Activated T-helper 2 cell treated with anti-CD3 and anti-CD28 coated beads, Interferon-gamma antibody, Interleukin-2, Interleukin-4, amounts not matched to agents 10 μg/mL and 5 μg/mL and 100 μg/mL, durations not matched to agents 14 hours and 24 hours and 36 hours (primary cell): ENCODE measurements around the gene LONRF2. TPM values are rescaled to one million over a fixed set of nuclear protein-coding genes. Genes with fewer than 3 reads are reported as not detected.
A peak's percentile ranks its signal among the peaks of the same experiment; 100 is the strongest.

Experiments used
- DNase-seq: peaks from one replicate; pipeline ENCODE4 v3.0.0; 2021; ENCODE audit warnings: low spot score
- H3K27ac Mint-ChIP-seq: one replicate; pipeline ENCODE4 v1.8.0; 2021; ENCODE audit warnings: mixed read lengths
- H3K27me3 Mint-ChIP-seq: one replicate; pipeline ENCODE4 v1.8.0; 2021; ENCODE audit warnings: low read depth, mixed read lengths
- H3K36me3 Mint-ChIP-seq: one replicate; pipeline ENCODE4 v1.8.0; 2021; ENCODE audit warnings: low read depth, mixed read lengths
- H3K4me1 Mint-ChIP-seq: one replicate; pipeline ENCODE4 v1.8.0; 2021; ENCODE audit warnings: low read depth, mixed read lengths
- H3K4me3 Mint-ChIP-seq: one replicate; pipeline ENCODE4 v1.8.0; 2021; ENCODE audit warnings: low read depth, mild to moderate bottlenecking, moderate library complexity, mixed read lengths
- H3K9me3 Mint-ChIP-seq: one replicate; pipeline ENCODE4 v1.8.0; 2021; ENCODE audit warnings: mixed read lengths
- intact Hi-C: fragments of 100-400 bp; cut with micrococcal nuclease; formaldehyde crosslinking; loops from one replicate; pipeline ENCODE4 v1.15.1; 2023
- total RNA-seq: library from RNA; stranded (reverse); gene quantifications from 2 replicates; pipeline ENCODE4 v1.2.3, GENCODE V29; 2022

LONRF2 gene
- total RNA-seq, 1 donor from 2014 or later = 0.21 TPM

DNA sequence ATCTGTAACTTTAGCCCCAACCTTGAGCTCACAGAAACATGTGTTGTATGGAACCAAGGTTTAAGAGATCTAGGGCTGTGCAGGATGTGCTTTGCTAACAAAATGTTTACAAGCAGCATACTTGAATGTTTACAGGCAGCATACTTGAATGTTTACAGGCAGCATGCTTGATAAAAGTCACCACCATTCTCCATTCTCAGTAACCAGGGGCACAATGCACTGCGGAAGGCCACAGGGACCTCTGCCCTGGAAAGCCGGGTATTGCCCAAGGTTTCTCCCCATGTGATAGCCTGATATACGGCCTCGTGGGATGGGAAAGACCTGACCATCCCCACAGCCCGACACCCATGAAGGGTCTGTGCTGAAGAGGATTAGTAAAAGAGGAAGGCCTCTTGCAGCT is 52.4 kb downstream of the LONRF2 start:
- Mint-ChIP-seq H3K4me1 (peaks cover 6% of the 10 kb centered on the region), H3K27me3 (peaks cover 7% of the 10 kb centered on the region), H3K27ac (no peak overlapping the region), H3K4me3 (no peak overlapping the region), H3K9me3 (no peaks in the 10 kb centered on the region), H3K36me3 (no peaks in the 10 kb centered on the region)
- intact Hi-C loops = no loop called here
- DNase-seq = no peak

DNA sequence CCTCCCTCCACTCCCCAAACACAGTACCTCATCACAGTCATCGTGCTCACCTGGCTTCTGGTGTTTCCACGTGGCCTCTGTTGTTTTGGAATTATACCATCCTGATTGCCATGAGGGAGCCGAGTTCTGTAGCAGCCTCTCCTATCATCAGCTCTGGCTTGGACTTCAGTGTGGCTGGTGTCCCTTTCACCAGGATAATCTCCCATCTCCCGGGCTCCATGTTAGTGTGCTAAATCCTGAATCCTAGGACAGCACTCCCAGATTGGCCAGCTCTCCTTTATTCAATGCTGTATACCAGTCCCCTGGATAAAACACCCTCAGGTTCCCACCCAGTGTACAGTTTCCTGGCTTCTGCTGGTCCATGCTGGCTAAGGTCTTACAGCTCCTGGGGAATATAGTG is 53.3 kb downstream of the LONRF2 start:
- Mint-ChIP-seq H3K27me3 (peaks cover 7% of the 10 kb centered on the region), H3K27ac (no peak overlapping the region), H3K9me3 (no peaks in the 10 kb centered on the region), H3K4me1 (peaks cover 4% of the 10 kb centered on the region), H3K36me3 (no peaks in the 10 kb centered on the region), H3K4me3 (no peak overlapping the region)
- DNase-seq = no peak
- intact Hi-C loops = no loop called here

DNA sequence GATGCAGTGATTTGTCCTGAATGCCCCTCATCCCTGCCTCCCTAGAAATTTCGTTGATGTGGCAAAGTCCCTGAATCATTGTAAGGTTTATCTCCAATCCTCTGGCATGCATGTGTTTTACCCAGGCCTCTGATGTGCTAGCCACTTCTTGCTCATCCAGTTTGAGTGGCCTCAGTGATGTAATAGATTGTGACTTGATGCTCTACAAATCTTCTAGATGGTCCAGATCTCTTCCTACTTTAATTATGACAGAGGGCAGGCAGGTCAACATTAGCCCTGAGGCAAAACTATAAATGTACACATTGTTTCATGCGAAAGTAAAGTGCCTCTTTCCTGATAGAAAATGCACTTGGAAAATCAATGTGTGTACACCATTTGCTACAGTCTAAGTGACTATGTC is 54.5 kb downstream of the LONRF2 start:
- H3K36me3 Mint-ChIP-seq = no peaks in the 10 kb centered on the region
- intact Hi-C loops = no loop called here
- peaks cover 1% of the 10 kb centered on the region for H3K4me1 Mint-ChIP-seq
- no peak overlapping the region for H3K27ac Mint-ChIP-seq
- peaks cover 6% of the 10 kb centered on the region for H3K27me3 Mint-ChIP-seq
- no peaks in the 10 kb centered on the region for H3K9me3 Mint-ChIP-seq
- no peak overlapping the region for H3K4me3 Mint-ChIP-seq
- no peak for DNase-seq

DNA sequence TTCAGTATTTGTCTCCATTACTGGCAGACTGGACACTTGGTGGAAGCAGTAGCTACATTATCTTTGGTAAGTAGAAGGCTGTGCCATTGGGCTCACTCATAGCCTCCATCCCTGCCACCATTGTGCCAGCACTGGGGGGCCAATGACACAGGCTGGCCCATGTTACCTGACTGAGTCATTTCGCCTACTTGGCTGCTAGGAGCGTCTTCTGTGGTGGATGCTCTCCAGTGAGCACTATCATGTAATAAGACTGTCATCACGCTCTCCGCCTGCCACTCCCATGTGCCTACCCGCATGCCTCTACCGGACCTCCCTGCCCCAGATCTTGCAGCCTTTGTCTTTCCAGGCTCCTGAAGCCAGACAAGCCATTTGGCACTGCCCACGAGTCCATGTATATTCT is 56.2 kb downstream of the LONRF2 start:
- intact Hi-C loops = no loop called here
- Mint-ChIP-seq H3K27me3 (peaks cover 6% of the 10 kb centered on the region), H3K27ac (no peak overlapping the region), H3K4me3 (no peak overlapping the region), H3K36me3 (no peaks in the 10 kb centered on the region), H3K9me3 (no peaks in the 10 kb centered on the region), H3K4me1 (peaks cover 1% of the 10 kb centered on the region)
- no peak for DNase-seq

DNA sequence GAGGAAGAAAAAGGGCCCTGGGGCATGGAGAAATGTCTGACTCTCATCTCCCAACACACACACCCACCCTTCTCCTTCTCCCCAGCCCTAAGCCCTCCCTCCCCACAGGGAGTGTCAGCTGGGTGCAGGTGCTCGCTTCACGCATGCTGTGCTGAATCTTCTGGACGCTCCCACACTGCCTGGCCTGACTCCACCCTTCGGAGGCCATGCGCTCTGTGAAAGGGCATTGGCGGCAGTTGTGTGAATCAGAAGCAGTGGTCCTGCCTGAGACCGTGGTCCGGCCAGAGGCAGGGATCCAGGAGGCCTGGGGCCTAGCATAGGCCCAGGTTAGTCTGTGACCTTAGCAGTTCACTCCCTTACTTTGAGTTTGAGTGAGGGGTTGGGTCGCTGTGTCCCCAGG is 57.1 kb downstream of the LONRF2 start:
- Mint-ChIP-seq H3K9me3 (no peaks in the 10 kb centered on the region), H3K27me3 (peaks cover 2% of the 10 kb centered on the region), H3K27ac (no peak overlapping the region), H3K36me3 (no peaks in the 10 kb centered on the region), H3K4me3 (no peak overlapping the region), H3K4me1 (peaks cover 1% of the 10 kb centered on the region)
- no peak for DNase-seq
- intact Hi-C loops = no loop called here

DNA sequence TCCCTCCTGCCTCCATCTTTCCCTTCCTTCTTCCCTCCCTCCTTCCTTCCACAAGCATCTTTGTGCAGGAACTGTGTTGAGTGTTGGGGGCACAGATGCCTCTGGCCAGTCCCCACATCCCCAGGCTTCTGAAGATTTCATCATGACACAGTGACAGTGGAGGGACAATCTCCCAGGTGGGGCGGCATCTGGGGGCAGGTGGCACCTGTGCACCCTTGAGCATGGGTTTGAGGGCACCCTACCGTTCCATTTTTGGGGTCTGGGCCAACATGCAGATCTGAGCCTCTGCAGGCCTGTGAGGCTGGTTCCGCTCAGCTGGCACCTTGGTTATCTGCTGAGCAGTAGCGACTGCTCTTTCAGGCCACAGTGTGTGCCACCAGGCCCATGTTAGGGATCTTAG is 57.6 kb downstream of the LONRF2 start:
- H3K27ac Mint-ChIP-seq = no peak overlapping the region
- H3K36me3 Mint-ChIP-seq = no peaks in the 10 kb centered on the region
- peaks cover 1% of the 10 kb centered on the region for H3K4me1 Mint-ChIP-seq
- no peak for DNase-seq
- no peak overlapping the region for H3K4me3 Mint-ChIP-seq
- no peaks in the 10 kb centered on the region for H3K9me3 Mint-ChIP-seq
- peaks cover 2% of the 10 kb centered on the region for H3K27me3 Mint-ChIP-seq
- intact Hi-C loops = loop anchor here (5.0 kb wide), 2 partner anchors 58 to 707 kb away; partner anchors contain the start of gene LONRF2

DNA sequence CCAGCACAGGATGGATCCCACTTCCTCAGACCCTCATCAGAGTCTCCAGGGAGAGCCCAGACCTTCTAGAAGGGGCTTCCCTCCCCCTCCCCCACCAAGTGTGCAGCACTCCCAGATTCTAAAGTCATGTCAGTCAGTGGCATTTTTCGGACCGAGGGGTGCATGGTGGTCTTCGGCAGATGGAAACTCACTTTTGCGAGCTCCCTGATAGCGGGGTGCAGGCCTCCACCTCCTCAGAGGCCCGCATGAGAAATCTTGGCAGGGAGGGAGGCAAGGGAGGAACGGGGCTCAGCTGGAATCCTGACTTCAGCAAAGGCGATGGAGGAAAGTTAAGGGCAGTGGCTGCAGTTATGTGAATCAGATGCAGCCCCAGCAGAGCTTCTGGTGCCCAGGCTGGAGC is 58.2 kb downstream of the LONRF2 start:
- no peak for DNase-seq
- Mint-ChIP-seq H3K4me1 (peaks cover 1% of the 10 kb centered on the region), H3K27me3 (no peaks in the 10 kb centered on the region), H3K36me3 (no peaks in the 10 kb centered on the region), H3K9me3 (no peaks in the 10 kb centered on the region), H3K27ac (no peak overlapping the region), H3K4me3 (no peak overlapping the region)
- intact Hi-C loops = loop anchor here (5.0 kb wide), 2 partner anchors 58 to 707 kb away; partner anchors contain the start of gene LONRF2

DNA sequence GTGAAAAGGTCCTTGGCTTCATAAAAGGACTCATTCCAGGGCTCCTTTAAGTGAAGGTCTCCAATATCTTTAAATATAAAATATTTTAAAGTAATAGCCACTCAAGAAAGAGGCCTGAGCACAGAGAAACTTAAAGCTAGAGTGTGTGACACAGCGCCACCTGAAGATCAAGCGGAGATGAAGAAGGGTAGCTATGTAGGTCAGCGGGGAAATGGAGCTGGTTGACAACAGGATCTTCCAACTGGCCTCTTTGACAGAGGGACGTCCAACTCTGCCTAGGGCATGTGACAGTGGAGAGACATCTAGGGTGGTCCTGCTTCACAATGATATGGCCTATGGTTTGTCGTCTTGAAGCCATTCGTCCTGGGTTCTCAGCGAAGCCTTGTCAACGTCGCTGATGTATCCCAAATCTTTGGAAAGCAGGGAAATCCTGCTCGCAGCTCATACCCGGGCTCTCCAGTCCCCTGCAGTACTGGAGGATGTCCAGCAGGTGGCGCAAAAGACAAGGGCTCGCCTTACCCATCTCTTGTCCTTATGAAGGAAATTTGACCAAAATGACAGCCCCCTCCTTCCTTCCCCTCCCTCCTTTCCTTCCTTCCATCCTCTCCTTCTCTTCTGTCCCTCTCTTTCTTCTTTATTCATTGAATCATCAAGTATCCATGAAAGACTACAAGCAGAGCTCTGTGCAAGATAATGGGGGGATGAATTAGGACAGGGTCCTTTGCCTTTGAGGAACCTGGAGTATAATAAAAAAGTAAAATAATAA is 59.6 kb downstream of the LONRF2 start:
- Mint-ChIP-seq H3K9me3 (no peaks in the 10 kb centered on the region), H3K4me1 (peaks cover 1% of the 10 kb centered on the region), H3K27ac (no peak overlapping the region), H3K36me3 (no peaks in the 10 kb centered on the region), H3K4me3 (no peak overlapping the region), H3K27me3 (no peaks in the 10 kb centered on the region)
- peak; percentile 42 for DNase-seq
- intact Hi-C loops = loop anchor here (1.0 to 5.0 kb wide), 3 partner anchors 60 to 705 kb away; partner anchors contain the start of gene LONRF2

DNA sequence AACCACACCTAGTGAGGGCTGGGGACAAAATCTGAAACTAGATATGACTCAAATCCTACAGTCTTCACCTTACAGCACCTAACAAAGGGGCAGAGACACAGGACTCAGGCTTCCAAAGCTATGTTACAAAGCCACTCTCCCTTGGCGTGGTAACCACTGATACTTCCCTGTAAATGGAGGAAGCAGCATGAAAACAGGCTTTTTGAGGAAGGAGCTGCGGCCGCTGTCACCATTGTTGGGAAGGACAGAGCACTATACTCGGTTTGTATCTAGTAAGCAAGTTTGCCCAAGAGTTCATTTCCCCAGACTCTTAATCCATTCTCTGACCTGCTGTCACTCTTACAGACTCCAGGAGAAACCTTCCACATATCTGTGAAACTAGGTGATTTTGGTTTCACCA is 60.3 kb downstream of the LONRF2 start:
- Mint-ChIP-seq H3K9me3 (no peaks in the 10 kb centered on the region), H3K4me1 (peaks cover 1% of the 10 kb centered on the region), H3K4me3 (no peak overlapping the region), H3K36me3 (no peaks in the 10 kb centered on the region), H3K27ac (no peak overlapping the region), H3K27me3 (no peaks in the 10 kb centered on the region)
- intact Hi-C loops = loop anchor here (5.0 kb wide), 2 partner anchors 60 to 705 kb away; partner anchors contain the start of gene LONRF2
- DNase-seq = no peak

DNA sequence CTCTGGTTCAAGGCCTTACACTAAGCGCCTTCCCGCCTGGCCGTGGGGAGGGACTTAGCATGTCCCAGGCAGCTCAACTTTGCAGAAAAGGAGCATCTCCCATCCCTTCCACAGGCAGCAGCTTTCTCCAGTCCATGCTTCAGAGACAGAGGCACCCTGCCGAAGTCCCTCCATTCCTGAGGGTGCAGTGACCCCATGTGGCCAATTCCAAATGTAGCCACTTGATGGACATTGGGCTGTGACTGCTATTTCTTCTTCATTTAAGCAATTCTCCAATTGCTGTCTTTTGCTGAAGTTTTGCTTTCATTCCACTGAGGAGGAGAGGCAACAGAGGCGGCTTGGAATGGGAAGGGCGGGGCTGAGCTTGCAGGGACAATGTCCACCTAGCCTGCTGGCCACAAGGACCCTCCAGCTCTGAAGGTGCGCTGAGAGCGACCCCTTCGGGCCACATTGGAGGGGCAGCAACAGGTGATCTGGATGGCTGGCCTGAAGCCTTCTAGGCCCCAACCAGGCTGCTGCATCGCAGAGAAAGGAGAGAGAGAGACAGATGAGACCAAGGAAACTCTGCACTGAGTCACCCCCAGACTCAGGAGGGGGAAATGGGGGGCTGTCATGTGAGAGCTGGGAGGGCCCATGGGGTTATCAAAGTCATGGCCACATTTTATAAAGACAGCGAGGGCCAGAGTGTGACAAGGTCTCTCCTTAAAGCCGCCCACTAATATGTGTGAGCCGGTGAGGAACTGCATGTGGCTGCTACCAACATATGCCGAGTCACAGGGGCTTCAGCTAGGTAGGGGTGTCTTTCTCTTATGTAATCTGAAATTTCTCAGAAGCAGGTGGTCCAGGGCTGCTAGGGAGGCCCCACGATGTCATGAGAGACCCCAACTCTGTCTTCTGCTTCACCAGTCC is 61.3 kb downstream of the LONRF2 start:
- Mint-ChIP-seq H3K27me3 (no peaks in the 10 kb centered on the region), H3K4me3 (no peak overlapping the region), H3K4me1 (peaks cover 1% of the 10 kb centered on the region), H3K36me3 (no peaks in the 10 kb centered on the region), H3K9me3 (no peaks in the 10 kb centered on the region), H3K27ac (no peak overlapping the region)
- intact Hi-C loops = loop anchor here (5.0 kb wide), 2 partner anchors 61 to 704 kb away; partner anchors contain the start of gene LONRF2
- DNase-seq = no peak

DNA sequence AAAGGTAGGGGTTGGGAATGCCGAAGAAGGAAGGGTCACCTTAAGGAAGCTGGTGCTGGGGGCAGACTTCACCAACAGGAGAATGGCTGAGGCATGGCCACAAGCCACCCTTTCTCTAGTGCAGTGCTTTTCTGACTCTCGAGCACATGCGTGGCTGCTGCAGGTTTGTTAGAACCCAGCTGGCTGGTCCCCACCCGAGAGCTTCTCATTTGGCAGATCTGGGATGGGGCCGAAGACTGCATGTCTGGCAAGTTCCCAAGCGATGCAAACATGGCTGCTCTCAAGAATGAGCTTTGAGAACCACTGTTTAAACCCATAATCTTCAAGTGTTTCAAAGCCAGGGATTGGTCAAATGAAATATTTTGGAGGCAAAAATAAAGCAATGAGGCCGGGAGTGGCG is 63.2 kb downstream of the LONRF2 start:
- intact Hi-C loops = no loop called here
- Mint-ChIP-seq H3K9me3 (no peaks in the 10 kb centered on the region), H3K36me3 (no peaks in the 10 kb centered on the region), H3K27ac (no peak overlapping the region), H3K4me3 (no peak overlapping the region), H3K27me3 (no peaks in the 10 kb centered on the region), H3K4me1 (peaks cover 1% of the 10 kb centered on the region)
- no peak for DNase-seq

DNA sequence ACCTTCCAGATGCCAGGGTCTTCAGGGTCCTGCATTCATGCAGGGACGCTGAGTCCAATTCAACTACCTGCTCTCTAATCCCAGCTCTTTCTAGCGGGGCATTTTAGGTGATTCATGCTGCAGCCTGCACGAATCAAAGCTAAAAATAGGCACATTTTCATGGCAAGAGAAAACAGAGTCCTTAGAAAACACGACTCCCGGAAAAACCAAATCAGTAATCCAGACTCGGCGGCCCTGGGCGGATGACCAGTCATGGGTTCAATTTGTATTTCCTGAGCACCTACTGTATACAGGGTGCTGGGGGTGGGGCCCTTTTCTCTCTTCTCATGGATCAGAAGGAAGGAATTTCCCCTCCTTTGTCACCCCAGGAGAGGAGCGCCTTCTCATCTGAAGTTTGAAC is 64.4 kb downstream of the LONRF2 start:
- no peak overlapping the region for H3K4me3 Mint-ChIP-seq
- no peaks in the 10 kb centered on the region for H3K9me3 Mint-ChIP-seq
- H3K4me1 Mint-ChIP-seq = peaks cover under 1% of the 10 kb centered on the region
- intact Hi-C loops = no loop called here
- no peaks in the 10 kb centered on the region for H3K27me3 Mint-ChIP-seq
- H3K27ac Mint-ChIP-seq = no peak overlapping the region
- no peaks in the 10 kb centered on the region for H3K36me3 Mint-ChIP-seq
- no peak for DNase-seq

DNA sequence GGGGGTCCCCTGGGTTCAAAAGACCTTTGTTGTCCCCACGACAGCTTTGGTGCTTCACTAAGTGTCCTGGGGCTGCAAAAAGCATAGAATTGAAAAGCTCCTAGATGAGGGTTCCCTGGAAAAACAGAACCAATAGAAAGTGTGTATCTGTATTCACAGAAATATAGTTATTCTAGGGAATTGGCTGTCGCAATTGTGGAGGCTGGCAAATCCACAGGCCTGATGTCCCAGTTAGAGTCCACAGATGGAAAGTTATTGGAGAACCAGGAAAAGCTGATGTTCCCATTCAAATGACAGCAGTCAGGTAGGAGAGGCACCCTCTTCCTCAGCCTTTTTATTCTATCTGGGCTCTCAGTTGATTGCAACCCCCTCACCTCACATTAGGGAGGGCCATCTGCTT is 65.5 kb downstream of the LONRF2 start:
- Mint-ChIP-seq H3K9me3 (no peaks in the 10 kb centered on the region), H3K4me1 (no peaks in the 10 kb centered on the region), H3K27me3 (no peaks in the 10 kb centered on the region), H3K27ac (no peak overlapping the region), H3K36me3 (no peaks in the 10 kb centered on the region), H3K4me3 (no peak overlapping the region)
- no peak for DNase-seq
- intact Hi-C loops = no loop called here
